Trophoblast cell (in vitro differentiated cells and primary cell): Measurements from ENCODE around the gene JPH4.

Experiments used
- DNase-seq, 2 donors: peaks; one replicate each; pipeline ENCODE4 v3.0.0-alpha.2; 2016
- H2AFZ ChIP-seq: 2 replicates; pipeline ENCODE4 v1.6.1; 2013; ENCODE audit warnings: low read length, moderate library complexity, mild to moderate bottlenecking; ENCODE audit not compliant: insufficient read depth, poor library complexity
- H2AK5ac ChIP-seq: 2 replicates; pipeline ENCODE4 v1.6.1; 2013; ENCODE audit warnings: mild to moderate bottlenecking, low read length
- H2BK120ac ChIP-seq: 2 replicates; pipeline ENCODE4 v1.6.1; 2013; ENCODE audit warnings: low read length, mild to moderate bottlenecking, moderate library complexity; ENCODE audit not compliant: insufficient read depth, poor library complexity
- H2BK12ac ChIP-seq: 2 replicates; pipeline ENCODE4 v1.6.1; 2013; ENCODE audit warnings: mild to moderate bottlenecking, low read length, moderate library complexity
- H2BK5ac ChIP-seq: 2 replicates; pipeline ENCODE4 v1.6.1; 2013; ENCODE audit warnings: low read length, low read depth, moderate library complexity, mild to moderate bottlenecking; ENCODE audit not compliant: poor library complexity
- H3K14ac ChIP-seq: 2 replicates; pipeline ENCODE4 v1.6.1; 2013; ENCODE audit warnings: mild to moderate bottlenecking, low read length
- H3K18ac ChIP-seq: 2 replicates; pipeline ENCODE4 v1.6.1; 2013; ENCODE audit warnings: mild to moderate bottlenecking, low read length
- H3K23ac ChIP-seq: 2 replicates; pipeline ENCODE4 v1.6.1; 2013; ENCODE audit warnings: low read length
- H3K27ac ChIP-seq: 2 replicates; pipeline ENCODE4 v1.5.1; 2013; ENCODE audit warnings: low read depth, mild to moderate bottlenecking, inconsistent platforms, low read length, moderate library complexity
- H3K27me3 ChIP-seq: 2 replicates; pipeline ENCODE4 v1.6.1; 2013; ENCODE audit warnings: inconsistent platforms, mild to moderate bottlenecking, low read length, moderate library complexity; ENCODE audit not compliant: insufficient read depth
- H3K36me3 ChIP-seq, 2 experiments: 1 replicate in 1 of 2; 2 replicates in 1 of 2; pipeline ENCODE4 v1.6.1; 2013; ENCODE audit warnings: low read length in 2 of 2, mild to moderate bottlenecking in 2 of 2, moderate library complexity in 1 of 2; ENCODE audit not compliant: insufficient read depth in 2 of 2, control insufficient read depth in 1 of 2
- H3K4ac ChIP-seq: 2 replicates; pipeline ENCODE4 v1.6.1; 2013; ENCODE audit warnings: low read depth, mild to moderate bottlenecking, low read length, moderate library complexity
- H3K4me1 ChIP-seq, 2 experiments: 1 replicate in 1 of 2; 2 replicates in 1 of 2; pipeline ENCODE4 v1.6.1; 2013; ENCODE audit warnings: low read length in 2 of 2, mild to moderate bottlenecking in 2 of 2, moderate library complexity in 1 of 2; ENCODE audit not compliant: insufficient read depth in 2 of 2, control insufficient read depth in 1 of 2
- H3K4me2 ChIP-seq: 2 replicates; pipeline ENCODE4 v1.6.1; 2013; ENCODE audit warnings: inconsistent platforms, mild to moderate bottlenecking, low read length, moderate library complexity
- H3K4me3 ChIP-seq: 2 replicates; pipeline ENCODE4 v1.5.1; 2013; ENCODE audit warnings: mild to moderate bottlenecking, low read depth, low read length, inconsistent platforms
- H3K79me1 ChIP-seq: one replicate; pipeline ENCODE4 v1.6.1; 2013; ENCODE audit warnings: low read length
- H3K79me2 ChIP-seq: 2 replicates; pipeline ENCODE4 v1.6.1; 2013; ENCODE audit warnings: low read length, mild to moderate bottlenecking; ENCODE audit not compliant: control insufficient read depth, insufficient read depth, poor library complexity
- H3K9ac ChIP-seq: 2 replicates; pipeline ENCODE4 v1.6.1; 2013; ENCODE audit warnings: mild to moderate bottlenecking, low read length
- H3K9me3 ChIP-seq: 2 replicates; pipeline ENCODE4 v1.6.1; 2013; ENCODE audit warnings: low read depth, mild to moderate bottlenecking, control low read depth, inconsistent platforms, low read length; ENCODE audit not compliant: insufficient read depth
- H4K12ac ChIP-seq: 2 replicates; pipeline ENCODE4 v1.6.1; 2013; ENCODE audit warnings: low read depth, mild to moderate bottlenecking, low read length, moderate library complexity
- H4K8ac ChIP-seq: 2 replicates; pipeline ENCODE4 v1.6.1; 2013; ENCODE audit warnings: low read depth, mild to moderate bottlenecking, low read length, moderate library complexity
- H4K91ac ChIP-seq: one replicate; pipeline ENCODE4 v1.6.1; 2013; ENCODE audit warnings: low read depth, mild to moderate bottlenecking, low read length, moderate library complexity
- WGBS: extraction: QIAGEN DNeasy Blood & Tissue Kit; methylation state at CpG from one replicate; pipeline ENCODE4 v1.1.7; 2013; ENCODE audit warnings: missing lambda C conversion rate; ENCODE audit not compliant: insufficient read length, insufficient coverage; ENCODE audit errors: extremely low coverage; 5-methylcytosine and 5-hydroxymethylcytosine counted together

The JPH4 gene

DNA sequence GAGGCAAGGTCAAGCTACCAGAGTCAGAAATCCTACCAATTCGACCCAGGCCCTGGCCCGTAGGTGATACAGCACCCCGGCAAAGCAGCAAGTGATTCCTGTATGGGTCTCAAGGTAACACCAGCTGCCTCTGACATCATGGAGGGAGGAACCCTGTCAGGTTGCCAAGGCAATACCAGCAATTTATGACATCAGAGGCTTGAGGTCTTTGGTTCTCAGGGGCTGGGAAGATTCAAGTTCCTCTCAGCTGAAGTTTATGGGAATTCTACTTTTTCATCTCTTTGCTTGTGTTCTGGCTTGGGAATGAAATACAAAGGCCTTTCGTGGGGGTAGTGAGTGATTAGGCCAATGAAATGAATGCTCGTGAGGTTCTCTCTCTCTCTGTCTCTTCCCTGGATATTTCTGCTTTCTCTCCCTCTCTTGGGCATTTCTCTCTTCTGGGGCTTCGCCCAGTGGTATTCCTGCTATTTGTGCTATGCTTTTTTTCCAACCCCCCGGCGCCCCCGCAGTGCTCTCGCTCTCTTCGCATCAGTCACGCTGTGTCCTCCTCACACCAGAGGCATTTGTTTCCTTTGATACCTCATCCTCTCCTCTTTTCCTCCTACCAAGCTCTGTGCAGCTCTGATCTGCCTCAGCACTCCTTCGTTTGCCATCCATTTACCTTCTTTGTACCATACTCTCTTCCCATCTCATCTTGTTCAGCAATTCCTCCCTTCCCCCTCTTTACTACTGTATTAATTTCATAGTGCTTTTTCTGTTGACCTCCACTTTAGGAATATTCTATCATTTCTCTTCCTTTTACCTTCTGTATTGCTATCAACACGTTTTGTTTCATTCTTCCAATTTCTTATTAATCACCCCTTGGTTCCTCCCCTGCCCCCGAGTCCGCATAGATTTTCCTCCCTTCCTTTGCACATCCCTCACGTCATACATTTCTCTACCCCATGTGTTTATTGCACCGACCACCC, 30.0 kb downstream of the JPH4 start:
- Histone ChIP-seq H4K12ac (no peak overlapping the region), H3K9ac (no peak overlapping the region), H2BK12ac (no peak overlapping the region), H3K4me3 (no peak overlapping the region), H3K9me3 (no peaks in the 10 kb centered on the region), H3K14ac (no peak overlapping the region), H3K4me2 (no peak overlapping the region), H3K79me1 (no peaks in the 10 kb centered on the region), H3K36me3 (peaks cover 0 to 2% of the 10 kb centered on the region in 2 experiments), H2BK5ac (no peak overlapping the region), H3K18ac (no peak overlapping the region), H2BK120ac (no peak overlapping the region), H2AFZ (no peak overlapping the region), H4K8ac (no peak overlapping the region), H3K27me3 (no peaks in the 10 kb centered on the region), H3K23ac (no peak overlapping the region), H3K4me1 (peaks cover 3 to 11% of the 10 kb centered on the region in 2 experiments), H3K4ac (no peak overlapping the region), H2AK5ac (no peak overlapping the region), H4K91ac (no peak overlapping the region), H3K79me2 (peaks cover 3% of the 10 kb centered on the region), H3K27ac (no peak overlapping the region)
- DNase-seq = peak in 1 of 2 donors; percentile 6
- 100% methylated on average over 1 of the region's 18 CpGs for WGBS

DNA sequence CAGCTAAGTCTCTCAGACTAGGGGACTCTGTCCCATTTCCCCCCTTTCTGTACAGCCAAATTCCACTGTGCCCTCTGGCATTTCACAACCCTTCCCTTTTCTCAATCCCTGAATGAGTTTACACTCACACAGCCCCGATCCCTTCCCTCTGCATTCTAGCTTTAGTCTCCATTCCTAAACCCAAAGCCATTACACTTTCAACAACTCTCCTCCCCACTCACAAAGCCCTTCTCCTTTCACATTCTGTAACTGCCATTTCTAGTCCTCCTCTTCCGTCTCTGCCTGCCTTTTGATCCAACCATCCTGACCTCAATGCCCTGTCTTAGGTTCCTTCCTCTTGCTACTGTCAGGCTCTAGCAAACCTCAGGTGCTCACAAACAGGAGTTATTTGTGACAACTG, 30.7 kb downstream of the JPH4 start:
- H3K14ac ChIP-seq = no peak overlapping the region
- H3K18ac ChIP-seq = no peak overlapping the region
- H3K4me1 ChIP-seq = peaks cover 3 to 11% of the 10 kb centered on the region in 2 experiments
- no peaks in the 10 kb centered on the region for H3K9me3 ChIP-seq
- DNase-seq = no peak
- no peak overlapping the region for H2AFZ ChIP-seq
- no peak overlapping the region for H3K9ac ChIP-seq
- H2BK5ac ChIP-seq = no peak overlapping the region
- H2AK5ac ChIP-seq = no peak overlapping the region
- no peak overlapping the region for H4K8ac ChIP-seq
- no peak overlapping the region for H2BK12ac ChIP-seq
- no peak overlapping the region for H3K4me3 ChIP-seq
- H4K12ac ChIP-seq = no peak overlapping the region
- no peaks in the 10 kb centered on the region for H3K79me1 ChIP-seq
- H3K36me3 ChIP-seq = peaks cover 0 to 2% of the 10 kb centered on the region in 2 experiments
- no peak overlapping the region for H3K23ac ChIP-seq
- no peaks in the 10 kb centered on the region for H3K27me3 ChIP-seq
- peaks cover 3% of the 10 kb centered on the region for H3K79me2 ChIP-seq
- no peak overlapping the region for H3K4me2 ChIP-seq
- WGBS = no CpG with 5 or more reads among the region's 2 CpGs
- no peak overlapping the region for H2BK120ac ChIP-seq
- H3K4ac ChIP-seq = no peak overlapping the region
- no peak overlapping the region for H4K91ac ChIP-seq
- H3K27ac ChIP-seq = no peak overlapping the region

DNA sequence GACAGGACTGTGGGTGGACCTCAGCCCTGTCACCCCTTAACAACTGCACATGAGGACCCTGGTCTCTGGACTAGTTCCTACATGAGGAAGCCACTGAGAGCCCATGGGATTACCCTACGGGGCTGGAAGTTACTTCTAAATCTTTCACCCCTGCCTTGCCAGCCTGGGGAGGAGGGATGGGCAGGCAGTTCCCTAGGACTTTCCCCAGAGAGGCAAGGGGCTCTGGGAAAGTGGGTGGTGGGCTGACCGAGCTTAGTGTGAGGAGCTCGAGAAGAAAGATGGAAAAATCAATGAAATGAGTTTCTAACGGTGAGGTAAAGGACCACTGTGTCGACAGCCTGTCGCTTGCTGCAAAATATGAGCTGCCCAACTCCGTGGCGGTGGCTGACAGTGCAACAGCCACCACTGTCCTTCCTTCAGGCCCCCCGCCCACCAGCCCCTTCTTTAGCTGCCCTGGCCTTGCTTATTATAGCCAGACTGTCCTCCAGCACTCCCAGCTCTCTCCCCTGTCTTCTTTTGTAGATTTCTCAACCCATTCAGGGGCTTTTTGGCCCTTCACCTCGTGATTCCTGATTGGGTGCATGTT, 32.0 kb downstream of the JPH4 start:
- Histone ChIP-seq H2BK5ac (no peak overlapping the region), H3K4me2 (no peak overlapping the region), H3K4ac (no peak overlapping the region), H3K4me1 (peaks cover 3 to 11% of the 10 kb centered on the region in 2 experiments), H2BK120ac (no peak overlapping the region), H3K14ac (no peak overlapping the region), H4K91ac (no peak overlapping the region), H3K9ac (no peak overlapping the region), H3K79me2 (peaks cover 3% of the 10 kb centered on the region), H4K12ac (no peak overlapping the region), H2AK5ac (no peak overlapping the region), H3K79me1 (no peaks in the 10 kb centered on the region), H3K23ac (no peak overlapping the region), H3K9me3 (no peaks in the 10 kb centered on the region), H3K27me3 (no peaks in the 10 kb centered on the region), H2BK12ac (no peak overlapping the region), H4K8ac (no peak overlapping the region), H3K18ac (no peak overlapping the region), H3K4me3 (no peak overlapping the region), H3K36me3 (peaks cover 0 to 2% of the 10 kb centered on the region in 2 experiments), H3K27ac (no peak overlapping the region), H2AFZ (no peak overlapping the region)
- no CpG with 5 or more reads among the region's 10 CpGs for WGBS
- DNase-seq = no peak

DNA sequence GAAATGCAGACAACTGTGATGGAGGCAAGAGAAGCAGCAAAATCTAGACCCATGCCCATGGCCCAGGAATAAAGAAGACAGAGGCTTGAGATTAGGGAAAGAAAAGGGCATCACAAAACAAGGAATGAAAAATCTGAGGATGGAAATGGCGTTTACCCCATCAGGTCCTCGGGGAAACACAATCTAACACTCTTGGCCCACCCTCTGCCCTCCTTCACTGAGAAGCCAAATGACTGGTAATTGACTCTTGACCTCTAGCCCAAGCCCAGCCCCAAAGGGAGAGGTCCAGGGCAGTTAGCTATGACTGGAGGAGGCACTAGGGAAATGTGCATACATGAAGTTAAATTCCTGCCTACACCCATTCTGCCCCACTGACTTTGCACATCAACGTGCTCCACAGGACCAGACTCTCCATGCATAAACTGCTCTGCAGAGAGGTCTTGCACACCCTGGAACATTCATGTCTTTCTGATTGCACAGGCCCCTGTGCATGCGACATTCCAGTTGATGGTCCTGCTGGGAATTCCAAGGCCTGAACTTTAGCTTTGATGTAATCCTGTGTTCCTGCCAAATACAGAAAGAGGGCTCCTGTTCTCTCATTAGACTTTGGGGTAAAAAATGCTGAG, 32.7 kb downstream of the JPH4 start:
- no peaks in the 10 kb centered on the region for H3K79me1 ChIP-seq
- H3K27ac ChIP-seq = no peak overlapping the region
- H4K8ac ChIP-seq = no peak overlapping the region
- H3K9ac ChIP-seq = peak overlapping the region; percentile 11
- H2BK120ac ChIP-seq = no peak overlapping the region
- H4K91ac ChIP-seq = no peak overlapping the region
- H3K23ac ChIP-seq = no peak overlapping the region
- H4K12ac ChIP-seq = no peak overlapping the region
- H2BK12ac ChIP-seq = no peak overlapping the region
- H3K4me1 ChIP-seq = peaks cover 3 to 9% of the 10 kb centered on the region in 2 experiments
- no peak overlapping the region for H3K4ac ChIP-seq
- H2AK5ac ChIP-seq = no peak overlapping the region
- no peak overlapping the region for H2BK5ac ChIP-seq
- H3K9me3 ChIP-seq = no peaks in the 10 kb centered on the region
- H3K79me2 ChIP-seq = no peaks in the 10 kb centered on the region
- H2AFZ ChIP-seq = no peak overlapping the region
- no peak overlapping the region for H3K4me3 ChIP-seq
- no peaks in the 10 kb centered on the region for H3K27me3 ChIP-seq
- H3K36me3 ChIP-seq = peaks cover 0 to 2% of the 10 kb centered on the region in 2 experiments
- H3K4me2 ChIP-seq = no peak overlapping the region
- DNase-seq = no peak
- H3K14ac ChIP-seq = no peak overlapping the region
- WGBS = no CpG with 5 or more reads among the region's 4 CpGs
- no peak overlapping the region for H3K18ac ChIP-seq
